ENCODE results near the gene LDLRAD4. TPM values are rescaled to one million over a fixed set of nuclear protein-coding genes. Genes with fewer than 3 reads are reported as not detected.

The LDLRAD4 gene
- total RNA-seq, 1 experiment from 2014 or later = not detected

- BruUV-seq (replicated peaks) = no TSS peak
- CTCF ChIA-PET = no interaction called here
- H4K20me1 ChIP-seq (ENCODE audit: low read length) = no peaks in the 10 kb centered on the region
Observed at GRCh38 chr18:13638719-13639595, 420.4 kb downstream of the LDLRAD4 start.

DNA sequence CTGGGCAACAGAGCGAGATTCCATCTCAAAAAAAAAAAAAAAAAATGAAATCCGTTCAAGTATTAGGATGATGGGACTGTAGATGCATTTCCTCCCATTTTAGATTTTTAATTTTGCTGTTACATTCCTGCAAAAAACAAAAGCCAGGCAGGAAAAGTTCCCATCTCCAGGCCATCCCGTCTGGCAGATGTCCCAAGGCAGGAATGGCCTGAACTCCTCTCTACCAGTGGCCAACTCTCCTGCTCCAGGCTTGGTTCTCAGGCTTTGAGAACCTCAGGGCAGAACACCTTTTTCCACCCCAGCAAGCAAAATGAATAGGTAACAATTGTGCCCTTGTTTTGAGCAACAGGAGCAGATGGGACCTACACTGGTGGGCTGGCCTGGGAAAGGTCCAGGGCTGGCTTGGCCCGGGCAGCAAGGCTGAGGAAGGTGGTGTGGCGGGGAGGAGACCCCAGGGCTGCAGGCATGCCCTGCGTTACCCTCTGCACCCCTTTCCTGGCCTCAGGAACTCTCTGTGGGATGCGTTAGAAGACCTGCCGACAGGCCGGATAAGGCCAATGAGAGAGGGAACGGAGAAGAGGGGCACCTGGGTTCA lies 421.8 kb downstream of the LDLRAD4 start:
- Histone ChIP-seq H3K9me2 (replicated peaks; ENCODE audit: low read length) (no peaks in the 10 kb centered on the region), H2AFZ (ENCODE audit: low read length) (no peak overlapping the region), H3F3A (ENCODE audit: low read length, unreplicated experiment) (no peaks in the 10 kb centered on the region), H3K27me3 (ENCODE audit: low read length) (peaks cover 28% of the 10 kb centered on the region; the same call in 1 of the 2 replicates), H3K36me3 (ENCODE audit: low read depth, low read length) (no peaks in the 10 kb centered on the region), H4K20me1 (ENCODE audit: low read length) (no peaks in the 10 kb centered on the region), H3K27ac (ENCODE audit: low read length) (no peak overlapping the region), H3K9ac (ENCODE audit: low read length) (no peak overlapping the region), H3K79me2 (ENCODE audit: low read length) (no peaks in the 10 kb centered on the region), H3K4me1 (ENCODE audit: insufficient read depth, low read length) (no peaks in the 10 kb centered on the region), H3K4me3 (ENCODE audit: low read length) (no peak overlapping the region), H3K4me2 (ENCODE audit: low read length) (no peak overlapping the region), H3K9me3 (ENCODE audit: low read length) (no peaks in the 10 kb centered on the region)
- DNase-seq (no peak), ATAC-seq (no peak)
- no TSS peak for BruUV-seq (replicated peaks)
- CTCF ChIA-PET = no interaction called here
- POLR2A ChIA-PET (ENCODE audit: unreplicated experiment) = no interaction called here
- intact Hi-C loops (cut with micrococcal nuclease) = no loop called here
- TF ChIP-seq EZH2 (IDR thresholded peaks at IDR 0.05; ENCODE audit: low read length, unreplicated experiment) = no peak
- TF ChIP-seq, protein P1, sequence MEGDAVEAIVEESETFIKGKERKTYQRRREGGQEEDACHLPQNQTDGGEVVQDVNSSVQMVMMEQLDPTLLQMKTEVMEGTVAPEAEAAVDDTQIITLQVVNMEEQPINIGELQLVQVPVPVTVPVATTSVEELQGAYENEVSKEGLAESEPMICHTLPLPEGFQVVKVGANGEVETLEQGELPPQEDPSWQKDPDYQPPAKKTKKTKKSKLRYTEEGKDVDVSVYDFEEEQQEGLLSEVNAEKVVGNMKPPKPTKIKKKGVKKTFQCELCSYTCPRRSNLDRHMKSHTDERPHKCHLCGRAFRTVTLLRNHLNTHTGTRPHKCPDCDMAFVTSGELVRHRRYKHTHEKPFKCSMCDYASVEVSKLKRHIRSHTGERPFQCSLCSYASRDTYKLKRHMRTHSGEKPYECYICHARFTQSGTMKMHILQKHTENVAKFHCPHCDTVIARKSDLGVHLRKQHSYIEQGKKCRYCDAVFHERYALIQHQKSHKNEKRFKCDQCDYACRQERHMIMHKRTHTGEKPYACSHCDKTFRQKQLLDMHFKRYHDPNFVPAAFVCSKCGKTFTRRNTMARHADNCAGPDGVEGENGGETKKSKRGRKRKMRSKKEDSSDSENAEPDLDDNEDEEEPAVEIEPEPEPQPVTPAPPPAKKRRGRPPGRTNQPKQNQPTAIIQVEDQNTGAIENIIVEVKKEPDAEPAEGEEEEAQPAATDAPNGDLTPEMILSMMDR (conservative IDR thresholded peaks at IDR 0.05; ENCODE audit: low read depth, low read length) = no peak
- no peak for TF ChIP-seq EZH2phosphoT487 (IDR thresholded peaks at IDR 0.05; ENCODE audit: borderline replicate concordance, low read length)

More at GRCh38 chr18:13638719-13639595, 420.4 kb downstream of the LDLRAD4 start:
- H3K36me3 ChIP-seq (ENCODE audit: low read depth, low read length) = no peaks in the 10 kb centered on the region
- POLR2A ChIA-PET (ENCODE audit: unreplicated experiment) = no interaction called here
- intact Hi-C loops (cut with micrococcal nuclease) = loop anchor here (10.0 kb wide), 1 partner anchor 414 kb away; no protein-coding TSS in a partner anchor
- H3K4me1 ChIP-seq (ENCODE audit: insufficient read depth, low read length) = no peaks in the 10 kb centered on the region
- ATAC-seq (no peak), DNase-seq (no peak)
- no peaks in the 10 kb centered on the region for H3F3A ChIP-seq (ENCODE audit: low read length, unreplicated experiment)
- H3K4me3 ChIP-seq (ENCODE audit: low read length) = no peak overlapping the region
- TF ChIP-seq EZH2 (IDR thresholded peaks at IDR 0.05; ENCODE audit: low read length, unreplicated experiment) (no peak), EZH2phosphoT487 (IDR thresholded peaks at IDR 0.05; ENCODE audit: borderline replicate concordance, low read length) (no peak)
- TF ChIP-seq, protein P1 (conservative IDR thresholded peaks at IDR 0.05; ENCODE audit: low read depth, low read length) = no peak
- no peak overlapping the region for H2AFZ ChIP-seq (ENCODE audit: low read length)
- H3K9me2 ChIP-seq (replicated peaks; ENCODE audit: low read length) = no peaks in the 10 kb centered on the region
- peaks cover 42% of the 10 kb centered on the region for H3K27me3 ChIP-seq (ENCODE audit: low read length)
- no peak overlapping the region for H3K4me2 ChIP-seq (ENCODE audit: low read length)
- no peaks in the 10 kb centered on the region for H3K9me3 ChIP-seq (ENCODE audit: low read length)
- no peak overlapping the region for H3K27ac ChIP-seq (ENCODE audit: low read length)
- H3K9ac ChIP-seq (ENCODE audit: low read length) = no peak overlapping the region
- no peaks in the 10 kb centered on the region for H3K79me2 ChIP-seq (ENCODE audit: low read length)
